ENCODE results near the gene SLC24A3.

SLC24A3 gene

DNA sequence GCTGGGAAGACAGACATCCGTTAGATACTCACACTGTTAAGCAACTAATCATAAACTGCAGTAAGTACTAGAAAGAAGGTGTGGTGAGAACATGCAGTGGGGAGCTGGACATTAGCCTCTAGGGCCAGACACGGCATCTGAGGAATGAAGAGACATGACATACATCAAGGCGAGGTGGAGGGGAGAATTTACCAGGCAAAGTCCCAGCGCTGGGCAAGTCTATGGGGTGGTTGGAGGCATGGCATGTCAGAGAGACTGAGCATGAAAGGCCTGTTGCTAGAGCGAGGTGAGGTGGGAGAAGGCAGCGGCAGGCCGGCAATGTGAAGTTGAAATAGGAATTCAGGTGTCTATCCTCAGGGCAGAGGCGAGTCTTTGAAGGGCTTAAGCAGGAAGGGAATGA, 31.8 kb downstream of the SLC24A3 start:
- Histone ChIP-seq H3K36me3 (ENCODE audit: control insufficient read depth, insufficient read depth, low read length) (no peaks in the 10 kb centered on the region), H3K9me3 (ENCODE audit: control insufficient read depth, insufficient read depth, low read depth, low read length) (no peaks in the 10 kb centered on the region), H3K9ac (ENCODE audit: low read length) (no peak overlapping the region), H3K27me3 (ENCODE audit: control insufficient read depth, insufficient read depth, low read length) (no peaks in the 10 kb centered on the region), H3K27ac (ENCODE audit: low read depth, low read length) (no peak overlapping the region), H3K4me3 (ENCODE audit: low read depth, low read length) (no peak overlapping the region), H3K4me1 (ENCODE audit: control insufficient read depth, insufficient read depth, low read length) (no peaks in the 10 kb centered on the region)

DNA sequence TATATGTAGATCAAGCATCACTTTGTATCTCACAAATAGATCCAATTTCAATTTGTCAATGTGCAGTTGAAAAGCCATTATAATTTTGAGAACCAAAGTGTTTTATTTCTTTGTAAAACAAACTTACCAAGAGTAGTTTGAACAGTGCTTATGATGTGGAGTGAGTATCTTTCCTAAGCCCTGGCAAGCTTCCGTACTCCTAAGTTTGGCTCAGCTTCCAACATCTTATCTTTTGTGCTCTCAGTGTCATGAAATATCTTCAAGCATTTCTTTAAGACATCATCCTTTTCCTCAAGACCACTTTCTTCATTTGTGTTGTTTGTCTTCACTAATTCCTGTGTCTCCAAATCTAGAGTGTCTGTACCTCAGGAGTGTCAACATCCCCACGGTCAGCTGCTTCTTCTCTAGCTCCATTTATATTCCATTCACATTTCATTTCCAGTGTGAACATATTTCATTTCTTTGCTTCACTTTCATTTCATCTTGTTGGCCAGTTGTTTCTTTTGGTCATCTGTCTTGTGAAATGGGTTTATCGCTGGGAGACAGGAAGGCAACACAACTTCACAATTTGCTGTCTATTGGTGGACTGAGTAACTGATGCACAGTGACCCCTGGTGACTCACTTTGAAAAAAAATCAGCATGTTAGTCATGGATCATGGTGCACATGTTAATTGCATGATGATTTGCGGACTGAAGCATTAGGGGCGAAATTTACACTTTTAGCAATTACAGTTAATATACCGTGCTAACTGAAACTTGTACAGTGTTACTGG, 36.9 kb downstream of the SLC24A3 start:
- no peaks in the 10 kb centered on the region for H3K9me3 ChIP-seq (ENCODE audit: control insufficient read depth, insufficient read depth, low read depth, low read length)
- H3K4me3 ChIP-seq (ENCODE audit: low read depth, low read length): no peak overlapping the region
- H3K27ac ChIP-seq (ENCODE audit: low read depth, low read length): no peak overlapping the region
- no peaks in the 10 kb centered on the region for H3K4me1 ChIP-seq (ENCODE audit: control insufficient read depth, insufficient read depth, low read length)
- H3K27me3 ChIP-seq (ENCODE audit: control insufficient read depth, insufficient read depth, low read length): no peaks in the 10 kb centered on the region
- H3K9ac ChIP-seq (ENCODE audit: low read length): no peak overlapping the region
- H3K36me3 ChIP-seq (ENCODE audit: control insufficient read depth, insufficient read depth, low read length): no peaks in the 10 kb centered on the region

DNA sequence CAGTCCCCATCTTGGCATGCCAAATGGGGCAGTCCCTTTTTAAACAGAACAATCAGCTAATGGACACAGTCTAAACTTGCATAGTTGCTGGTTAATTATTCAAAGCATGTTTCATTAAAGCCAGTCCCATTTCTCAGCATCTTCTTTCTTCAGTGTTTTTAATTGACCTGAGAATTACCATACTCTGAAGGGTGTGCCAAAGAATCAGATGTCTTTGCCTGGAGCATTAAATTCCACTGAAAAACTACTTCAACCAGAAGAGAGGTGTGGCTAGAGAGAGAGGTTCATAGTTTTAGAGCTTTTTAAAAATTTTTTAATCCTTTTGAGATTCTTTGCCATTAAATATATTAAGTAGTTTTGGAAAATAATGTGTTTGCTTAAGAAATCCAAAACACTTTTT, 37.9 kb downstream of the SLC24A3 start:
- H3K36me3 ChIP-seq (ENCODE audit: control insufficient read depth, insufficient read depth, low read length): no peaks in the 10 kb centered on the region
- no peaks in the 10 kb centered on the region for H3K27me3 ChIP-seq (ENCODE audit: control insufficient read depth, insufficient read depth, low read length)
- no peak overlapping the region for H3K27ac ChIP-seq (ENCODE audit: low read depth, low read length)
- no peak overlapping the region for H3K4me3 ChIP-seq (ENCODE audit: low read depth, low read length)
- no peak overlapping the region for H3K9ac ChIP-seq (ENCODE audit: low read length)
- no peaks in the 10 kb centered on the region for H3K4me1 ChIP-seq (ENCODE audit: control insufficient read depth, insufficient read depth, low read length)
- no peaks in the 10 kb centered on the region for H3K9me3 ChIP-seq (ENCODE audit: control insufficient read depth, insufficient read depth, low read depth, low read length)

DNA sequence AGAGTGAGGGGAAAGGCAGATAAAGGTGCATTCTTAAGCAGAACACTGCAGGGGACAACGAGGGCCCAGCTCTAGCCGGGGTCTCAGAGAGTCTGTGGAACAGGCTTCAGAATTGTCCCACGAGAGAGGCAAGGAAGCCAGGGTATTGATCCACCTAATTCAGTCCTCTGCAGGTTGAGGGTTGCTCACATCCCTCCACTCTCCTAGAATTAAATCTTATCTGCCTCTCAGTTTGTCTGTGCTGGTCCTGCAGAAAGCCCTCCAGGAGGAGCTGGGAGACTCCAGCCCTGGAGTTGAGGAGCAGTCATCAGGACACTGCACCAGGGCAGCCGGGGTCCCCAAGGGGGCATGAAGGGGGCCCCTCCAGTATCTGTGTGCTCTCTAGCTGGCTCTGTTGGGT, 39.1 kb downstream of the SLC24A3 start:
- no peaks in the 10 kb centered on the region for H3K9me3 ChIP-seq (ENCODE audit: control insufficient read depth, insufficient read depth, low read depth, low read length)
- no peaks in the 10 kb centered on the region for H3K36me3 ChIP-seq (ENCODE audit: control insufficient read depth, insufficient read depth, low read length)
- H3K4me3 ChIP-seq (ENCODE audit: low read depth, low read length): no peak overlapping the region
- H3K27me3 ChIP-seq (ENCODE audit: control insufficient read depth, insufficient read depth, low read length): no peaks in the 10 kb centered on the region
- H3K4me1 ChIP-seq (ENCODE audit: control insufficient read depth, insufficient read depth, low read length): no peaks in the 10 kb centered on the region
- H3K27ac ChIP-seq (ENCODE audit: low read depth, low read length): no peak overlapping the region
- no peak overlapping the region for H3K9ac ChIP-seq (ENCODE audit: low read length)

DNA sequence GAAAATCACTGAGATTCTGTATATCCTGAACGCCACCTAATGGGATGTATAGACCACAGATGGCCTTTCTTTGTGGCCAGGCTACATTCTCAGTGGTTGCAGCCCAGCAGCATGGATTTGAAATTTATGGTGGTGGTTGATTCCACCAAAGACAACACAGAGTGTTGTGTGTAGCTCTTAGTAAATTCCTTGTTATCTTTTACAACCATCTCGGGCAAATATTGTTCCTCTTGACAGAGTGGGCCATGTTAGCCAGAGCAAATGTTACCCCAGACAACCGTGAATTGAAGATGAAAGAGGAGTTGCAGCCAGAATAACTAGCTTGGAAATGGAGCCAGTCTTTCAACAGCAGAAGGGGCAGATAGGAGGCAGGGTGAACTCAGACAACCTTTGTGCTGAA, 39.5 kb downstream of the SLC24A3 start:
- H3K27me3 ChIP-seq (ENCODE audit: control insufficient read depth, insufficient read depth, low read length): no peaks in the 10 kb centered on the region
- H3K9ac ChIP-seq (ENCODE audit: low read length): no peak overlapping the region
- no peak overlapping the region for H3K27ac ChIP-seq (ENCODE audit: low read depth, low read length)
- H3K4me1 ChIP-seq (ENCODE audit: control insufficient read depth, insufficient read depth, low read length): no peaks in the 10 kb centered on the region
- H3K36me3 ChIP-seq (ENCODE audit: control insufficient read depth, insufficient read depth, low read length): no peaks in the 10 kb centered on the region
- no peak overlapping the region for H3K4me3 ChIP-seq (ENCODE audit: low read depth, low read length)
- H3K9me3 ChIP-seq (ENCODE audit: control insufficient read depth, insufficient read depth, low read depth, low read length): no peaks in the 10 kb centered on the region

DNA sequence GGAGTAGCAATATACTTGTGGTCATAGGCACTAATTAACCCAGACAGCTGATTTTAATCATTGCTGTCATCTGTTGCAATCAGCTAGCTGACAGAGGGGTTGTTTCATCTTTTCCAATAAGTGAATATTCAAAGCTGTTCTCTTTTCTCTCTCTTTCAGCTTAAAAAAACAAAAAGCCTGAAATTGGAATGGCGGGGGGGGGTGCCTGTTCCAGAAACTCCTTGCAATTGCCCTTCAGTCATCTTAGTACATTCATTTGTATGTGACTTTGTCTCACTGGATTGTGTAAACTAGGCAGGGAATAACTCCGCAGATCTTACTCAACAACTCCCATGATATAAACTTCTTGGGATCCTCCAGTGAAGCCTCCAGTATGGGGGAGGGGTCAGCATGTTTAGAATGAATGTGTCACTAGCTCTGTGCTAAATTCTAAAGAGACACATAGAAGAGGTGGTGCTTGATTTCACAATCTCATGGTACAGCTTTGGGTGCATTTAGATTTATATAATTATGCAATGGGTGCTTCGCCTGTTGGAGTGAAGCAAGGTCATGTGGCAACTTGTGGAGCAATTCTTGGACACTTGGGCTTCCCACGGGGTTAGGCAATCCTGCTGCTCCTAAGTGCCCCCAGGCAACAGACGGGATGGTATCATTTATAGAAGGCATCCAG, 40.1 kb downstream of the SLC24A3 start:
- H3K4me3 ChIP-seq (ENCODE audit: low read depth, low read length): no peak overlapping the region

DNA sequence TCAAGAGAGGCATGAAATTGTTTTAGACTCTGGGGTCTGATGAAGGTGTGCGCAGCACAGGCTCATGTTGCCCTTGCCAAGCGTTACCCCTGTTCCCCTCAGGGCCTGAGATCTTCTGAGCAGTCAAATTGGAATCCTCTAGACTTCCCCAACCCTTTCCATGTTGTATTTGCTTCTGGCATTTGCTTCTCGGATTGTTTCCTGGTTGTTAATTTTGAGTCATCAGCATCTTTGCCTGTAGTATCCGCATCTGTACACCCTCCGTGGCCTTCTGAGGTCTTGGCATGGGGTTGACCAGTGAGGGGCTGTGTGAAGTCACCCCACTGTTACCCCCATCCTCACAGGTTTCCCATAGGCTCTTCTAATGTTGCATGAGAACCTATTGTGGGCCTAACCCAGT, 40.9 kb downstream of the SLC24A3 start:
- H3K36me3 ChIP-seq (ENCODE audit: control insufficient read depth, insufficient read depth, low read length): no peaks in the 10 kb centered on the region
- H3K27me3 ChIP-seq (ENCODE audit: control insufficient read depth, insufficient read depth, low read length): no peaks in the 10 kb centered on the region
- H3K9me3 ChIP-seq (ENCODE audit: control insufficient read depth, insufficient read depth, low read depth, low read length): no peaks in the 10 kb centered on the region
- no peak overlapping the region for H3K27ac ChIP-seq (ENCODE audit: low read depth, low read length)
- no peak overlapping the region for H3K4me3 ChIP-seq (ENCODE audit: low read depth, low read length)
- H3K9ac ChIP-seq (ENCODE audit: low read length): no peak overlapping the region
- no peaks in the 10 kb centered on the region for H3K4me1 ChIP-seq (ENCODE audit: control insufficient read depth, insufficient read depth, low read length)

More for the DNA sequence above, 40.1 kb downstream of the SLC24A3 start:
- H3K9me3 ChIP-seq (ENCODE audit: control insufficient read depth, insufficient read depth, low read depth, low read length): no peaks in the 10 kb centered on the region
- no peaks in the 10 kb centered on the region for H3K4me1 ChIP-seq (ENCODE audit: control insufficient read depth, insufficient read depth, low read length)
- H3K27me3 ChIP-seq (ENCODE audit: control insufficient read depth, insufficient read depth, low read length): no peaks in the 10 kb centered on the region
- no peak overlapping the region for H3K27ac ChIP-seq (ENCODE audit: low read depth, low read length)
- no peak overlapping the region for H3K9ac ChIP-seq (ENCODE audit: low read length)
- H3K36me3 ChIP-seq (ENCODE audit: control insufficient read depth, insufficient read depth, low read length): no peaks in the 10 kb centered on the region

DNA sequence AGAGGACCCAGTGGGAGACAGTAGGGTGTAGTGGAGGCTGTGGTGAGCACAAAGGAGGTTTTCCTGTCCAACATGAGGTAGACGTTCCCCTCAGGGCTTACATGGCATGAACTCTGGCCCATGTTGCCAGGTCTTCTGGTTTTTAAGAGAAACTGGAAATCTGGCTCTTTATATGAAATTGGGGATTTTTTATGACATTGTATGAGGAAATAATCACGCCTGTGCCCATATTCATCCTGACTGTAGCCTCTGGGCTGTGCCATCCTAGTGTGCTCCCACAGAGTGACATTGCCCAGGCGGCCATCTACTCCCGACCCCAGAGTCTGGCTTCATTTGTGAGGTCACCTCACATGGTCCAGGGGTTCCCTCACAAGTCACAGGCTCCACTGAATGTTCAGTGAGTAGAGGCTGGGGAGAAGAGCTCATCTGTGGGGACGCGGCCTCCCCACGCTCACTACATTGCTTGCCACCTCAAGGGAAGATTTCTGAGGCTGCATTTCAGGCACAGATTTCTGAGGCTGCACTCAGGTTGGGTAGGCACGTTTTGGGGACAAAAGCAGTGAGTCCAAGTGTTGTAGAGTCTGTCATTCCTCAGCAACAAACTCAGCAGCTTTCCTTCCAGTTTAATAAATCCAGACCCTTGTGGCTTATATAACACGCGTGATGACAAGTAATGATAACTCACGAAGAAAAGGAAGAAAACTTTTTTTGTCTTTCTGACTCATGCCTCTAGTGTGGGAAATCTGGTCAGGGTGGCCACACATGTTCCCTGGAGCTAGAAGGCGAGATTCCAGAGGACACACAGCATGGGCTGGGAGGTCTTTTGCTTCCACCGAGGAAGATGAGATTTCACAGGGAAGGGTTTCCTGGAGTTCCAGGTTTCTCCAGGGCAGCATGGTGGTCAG, 41.7 kb downstream of the SLC24A3 start:
- Histone ChIP-seq H3K27me3 (ENCODE audit: control insufficient read depth, insufficient read depth, low read length) (no peaks in the 10 kb centered on the region), H3K4me3 (ENCODE audit: low read depth, low read length) (no peak overlapping the region), H3K27ac (ENCODE audit: low read depth, low read length) (no peak overlapping the region), H3K9ac (ENCODE audit: low read length) (no peak overlapping the region), H3K36me3 (ENCODE audit: control insufficient read depth, insufficient read depth, low read length) (no peaks in the 10 kb centered on the region), H3K4me1 (ENCODE audit: control insufficient read depth, insufficient read depth, low read length) (no peaks in the 10 kb centered on the region), H3K9me3 (ENCODE audit: control insufficient read depth, insufficient read depth, low read depth, low read length) (no peaks in the 10 kb centered on the region)

DNA sequence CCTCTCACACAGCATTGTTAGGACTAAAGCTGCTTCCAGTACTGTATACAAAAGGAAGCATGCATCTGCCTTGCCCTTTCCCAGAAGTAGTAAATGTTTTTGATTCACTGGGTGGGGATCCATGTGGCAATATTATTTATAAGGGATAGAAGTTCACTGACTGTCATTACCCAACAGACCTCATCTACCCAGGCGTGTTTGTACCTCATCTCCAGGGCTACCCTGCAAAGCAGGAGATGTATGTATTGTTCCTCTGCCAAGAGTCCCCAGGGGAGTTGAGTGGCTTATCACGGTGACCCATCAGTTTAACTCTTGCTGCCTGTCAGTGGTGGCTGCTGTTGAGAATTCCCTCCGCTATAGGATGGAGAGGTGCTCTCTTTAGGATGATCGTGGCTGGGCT, 42.5 kb downstream of the SLC24A3 start:
- Histone ChIP-seq H3K4me1 (ENCODE audit: control insufficient read depth, insufficient read depth, low read length) (no peaks in the 10 kb centered on the region), H3K4me3 (ENCODE audit: low read depth, low read length) (no peak overlapping the region), H3K27me3 (ENCODE audit: control insufficient read depth, insufficient read depth, low read length) (no peaks in the 10 kb centered on the region), H3K27ac (ENCODE audit: low read depth, low read length) (no peak overlapping the region), H3K9ac (ENCODE audit: low read length) (no peak overlapping the region), H3K9me3 (ENCODE audit: control insufficient read depth, insufficient read depth, low read depth, low read length) (no peaks in the 10 kb centered on the region), H3K36me3 (ENCODE audit: control insufficient read depth, insufficient read depth, low read length) (no peaks in the 10 kb centered on the region)

DNA sequence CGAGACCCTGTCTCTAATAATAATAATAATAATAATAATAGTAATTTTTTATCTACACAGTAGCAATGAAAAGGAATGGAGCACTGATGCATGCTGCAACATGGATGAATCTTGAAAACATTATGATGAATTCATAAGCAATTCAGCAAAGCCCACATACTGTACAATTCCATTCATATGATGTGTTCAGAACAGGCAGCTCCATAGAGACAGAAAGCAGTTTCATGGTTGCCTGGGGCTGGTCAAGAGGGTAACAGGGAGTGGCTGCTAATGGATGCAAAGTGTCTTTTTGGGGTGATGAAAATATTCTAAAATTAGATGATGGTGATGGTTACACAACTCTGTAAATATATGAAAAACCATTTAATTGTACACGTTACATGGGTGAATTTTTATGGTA, 43.6 kb downstream of the SLC24A3 start:
- Histone ChIP-seq H3K36me3 (ENCODE audit: control insufficient read depth, insufficient read depth, low read length) (no peaks in the 10 kb centered on the region), H3K27ac (ENCODE audit: low read depth, low read length) (no peak overlapping the region), H3K4me3 (ENCODE audit: low read depth, low read length) (no peak overlapping the region), H3K9me3 (ENCODE audit: control insufficient read depth, insufficient read depth, low read depth, low read length) (no peaks in the 10 kb centered on the region), H3K27me3 (ENCODE audit: control insufficient read depth, insufficient read depth, low read length) (no peaks in the 10 kb centered on the region), H3K9ac (ENCODE audit: low read length) (no peak overlapping the region), H3K4me1 (ENCODE audit: control insufficient read depth, insufficient read depth, low read length) (no peaks in the 10 kb centered on the region)
